HG03039 (cell line): ENCODE data around the gene CEP350.
"Not testable (repeated sequence)": the region's sequence is repeated elsewhere in the genome, so short reads cannot be mapped to it uniquely, and the experiment has no call there.

Source experiments
- ATAC-seq: cut with Tn5 transposase; IDR thresholded peaks from one replicate; pipeline ENCODE4 v1.9.1; 2021; ENCODE audit warnings: mild to moderate bottlenecking, moderate library complexity; ENCODE audit not compliant: unreplicated experiment

CEP350 gene

DNA sequence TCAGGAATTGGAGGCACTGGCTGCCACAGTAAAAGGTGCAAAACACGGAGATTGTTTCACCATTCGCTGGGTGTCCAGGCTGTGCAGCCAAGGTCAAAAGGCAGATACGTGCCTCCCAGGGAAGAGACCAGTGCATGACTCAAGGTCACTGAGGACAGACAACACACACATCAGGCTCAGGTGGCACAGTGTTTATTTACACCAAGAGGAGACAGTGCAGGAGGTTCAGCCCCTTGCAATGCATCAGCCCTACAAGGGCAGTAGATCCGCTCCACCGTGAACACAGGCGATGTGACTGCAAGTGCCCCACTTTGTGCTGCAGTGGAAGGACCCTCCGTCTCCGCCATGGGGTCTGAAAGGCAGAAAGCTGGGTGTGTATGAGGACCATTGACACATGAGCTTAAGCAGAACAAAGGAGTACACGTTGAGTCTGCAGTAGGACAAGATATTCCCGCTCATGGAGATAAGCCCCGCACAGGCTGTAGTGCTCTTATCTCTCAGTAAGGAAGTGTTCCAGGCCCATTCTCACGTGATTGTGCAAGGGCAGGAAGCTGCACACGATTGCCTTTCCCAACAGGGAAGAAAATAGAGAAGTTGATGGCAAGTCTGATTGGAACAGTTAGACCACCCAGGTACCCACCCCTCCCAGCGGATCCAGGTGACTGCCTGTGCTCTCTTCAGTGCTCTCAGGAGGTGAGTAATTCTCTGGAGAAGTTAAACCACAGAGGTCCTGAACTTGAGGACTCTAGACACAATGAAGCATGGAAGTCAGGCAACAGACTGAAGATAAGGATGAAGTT is 162.6 kb downstream of the CEP350 start:
- no peak for ATAC-seq

DNA sequence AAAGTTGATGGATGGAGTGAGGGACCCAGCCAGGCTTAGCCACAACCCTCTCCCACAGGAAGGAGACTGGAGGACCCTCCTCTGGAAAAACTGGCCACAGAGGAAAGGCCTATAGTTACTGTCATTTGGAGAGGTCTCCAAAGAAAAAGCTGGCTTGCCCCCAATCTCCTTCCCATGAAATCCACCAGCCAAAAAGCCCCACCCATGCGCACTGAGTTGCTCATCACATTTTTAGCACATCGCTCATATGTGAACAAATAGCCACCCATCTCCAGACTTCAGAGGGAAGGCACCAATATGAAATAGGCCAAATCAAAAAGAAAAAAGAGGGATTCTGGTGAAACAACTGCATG is 163.1 kb downstream of the CEP350 start:
- no peak for ATAC-seq

GRCh38 chr1:180119837-180120236 is 165.2 kb downstream of the CEP350 start:
- no peak for ATAC-seq

DNA sequence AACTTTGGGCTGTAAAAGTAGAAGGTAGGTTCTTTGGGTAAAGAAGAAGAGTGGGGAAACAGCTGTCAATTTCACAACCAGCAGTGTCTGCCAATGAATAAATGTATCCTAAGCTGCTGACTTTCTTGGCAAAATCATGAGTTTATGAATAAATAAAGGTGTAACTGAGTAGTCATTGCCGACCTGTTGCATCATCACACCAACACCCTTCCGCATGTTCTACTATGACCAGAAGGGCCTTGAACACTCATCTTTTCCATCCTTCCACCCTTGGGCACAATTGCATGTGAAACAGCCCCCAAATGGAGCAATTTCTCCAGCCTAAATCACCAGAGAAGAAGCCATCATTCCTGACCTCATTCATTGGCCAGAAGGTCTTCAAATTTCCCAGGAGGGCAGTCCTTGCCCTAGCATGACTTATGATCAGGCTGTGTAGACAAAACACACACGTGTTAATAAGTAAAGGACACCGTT is 168.9 kb downstream of the CEP350 start:
- ATAC-seq: no peak

DNA sequence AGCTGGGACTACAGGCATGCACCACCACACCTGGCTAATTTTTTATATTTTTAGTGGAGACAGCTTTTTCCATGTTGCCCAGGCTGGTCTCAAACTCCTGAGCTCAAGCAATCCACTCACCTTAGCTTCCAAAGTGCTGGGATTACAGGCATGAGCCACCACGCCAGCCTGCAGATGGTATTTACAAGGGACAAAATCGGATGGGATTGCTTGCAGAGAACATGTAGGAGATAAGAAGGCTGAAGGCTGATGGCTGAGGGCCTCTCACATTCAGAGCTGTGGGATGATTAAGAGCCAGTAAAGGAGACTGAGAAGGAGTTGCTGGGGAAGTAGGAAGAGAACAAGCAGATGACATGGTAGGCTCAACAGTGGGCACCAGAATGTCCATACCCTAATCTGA is 176.0 kb downstream of the CEP350 start:
- no peak for ATAC-seq

GRCh38 chr1:180131510-180131909 is 176.9 kb downstream of the CEP350 start:
- no peak for ATAC-seq

DNA sequence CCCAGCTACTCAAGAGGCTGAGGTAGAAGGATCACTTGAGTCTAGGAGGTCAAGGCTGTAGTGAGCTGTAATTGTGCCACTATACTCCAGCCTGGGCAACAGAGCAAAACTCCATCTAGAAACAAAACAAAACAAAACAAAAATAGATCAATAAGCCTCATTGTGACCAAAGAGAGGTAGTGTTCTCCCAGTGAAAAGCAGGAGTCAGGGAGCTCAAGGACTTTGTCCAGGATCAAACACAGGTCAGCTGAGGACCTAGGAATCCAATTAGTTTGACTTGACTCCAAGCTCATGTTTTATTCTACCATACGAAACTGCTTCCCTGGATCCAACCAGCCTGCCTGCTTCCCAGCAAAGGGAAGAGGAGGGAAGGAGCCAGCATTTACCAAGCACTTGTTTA is 178.6 kb downstream of the CEP350 start:
- no peak for ATAC-seq

DNA sequence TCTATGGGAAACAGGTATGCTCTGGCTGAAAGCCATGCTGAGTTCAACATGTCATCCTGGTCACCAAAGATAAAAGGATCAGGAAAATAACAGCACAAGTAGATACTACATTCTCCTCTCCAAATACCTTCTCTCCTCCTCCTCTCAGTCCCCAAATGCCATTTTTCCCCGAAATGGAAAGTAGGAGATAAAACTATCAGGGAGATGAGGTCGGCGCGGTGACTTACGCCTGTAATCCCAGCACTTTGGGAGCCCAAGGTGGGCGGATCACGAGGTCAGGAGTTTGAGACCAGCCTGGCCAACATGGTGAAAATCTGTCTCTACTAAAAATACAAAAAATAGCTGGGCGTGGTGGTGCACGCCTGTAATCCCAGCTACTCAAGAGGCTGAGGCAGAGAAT is 179.1 kb downstream of the CEP350 start:
- ATAC-seq: not testable (repeated sequence)

DNA sequence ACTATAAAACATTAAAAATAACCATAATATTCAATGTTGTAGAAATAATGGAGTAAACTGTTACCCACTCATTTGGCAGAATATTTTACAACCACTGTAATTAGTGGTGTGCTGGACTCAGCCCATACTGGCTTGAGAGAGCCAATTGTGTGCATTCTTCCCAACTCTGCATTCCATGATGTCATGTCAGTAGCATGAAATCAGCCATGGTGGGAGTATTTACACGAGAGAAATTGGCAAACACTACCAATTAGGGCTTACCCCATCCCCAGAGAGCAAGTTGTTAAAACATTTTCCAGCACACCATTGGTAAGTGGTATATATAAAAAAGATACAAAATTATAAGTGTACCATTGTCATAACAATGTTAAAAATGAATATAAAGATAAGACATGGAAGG is 180.9 kb downstream of the CEP350 start:
- no peak for ATAC-seq

DNA sequence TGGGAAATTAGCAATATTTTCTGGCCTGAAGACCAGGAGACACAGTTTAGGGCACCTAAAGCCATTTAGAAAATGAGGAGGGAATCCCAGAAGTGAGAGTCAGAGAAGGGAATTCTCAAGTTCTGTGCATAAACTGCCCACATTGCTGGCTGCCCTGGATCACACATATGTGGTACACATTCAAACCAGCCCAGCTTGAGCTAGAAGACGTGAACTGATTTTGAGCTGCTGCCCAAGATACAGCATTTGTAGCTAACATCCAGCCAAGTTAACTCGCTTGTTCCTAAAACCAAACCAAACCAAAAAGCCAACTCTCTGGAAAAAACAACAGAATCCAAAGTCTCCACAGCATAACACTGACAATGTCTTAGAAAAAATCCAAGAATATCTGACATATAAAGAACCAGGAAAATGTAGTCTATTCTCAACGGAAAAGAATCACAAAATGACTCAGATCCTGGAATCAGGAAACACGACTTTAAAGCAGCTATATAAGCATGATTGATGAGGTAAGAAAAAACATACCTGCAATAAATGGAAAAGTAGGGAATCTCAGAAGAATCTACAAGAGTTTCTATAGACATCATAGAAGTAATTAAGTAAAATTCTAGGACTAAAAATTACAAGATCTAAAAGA is 181.8 kb downstream of the CEP350 start:
- no peak for ATAC-seq

- no peak for ATAC-seq
These were observed 182.4 kb downstream of the CEP350 start for GRCh38 chr1:180136968-180137356.

DNA sequence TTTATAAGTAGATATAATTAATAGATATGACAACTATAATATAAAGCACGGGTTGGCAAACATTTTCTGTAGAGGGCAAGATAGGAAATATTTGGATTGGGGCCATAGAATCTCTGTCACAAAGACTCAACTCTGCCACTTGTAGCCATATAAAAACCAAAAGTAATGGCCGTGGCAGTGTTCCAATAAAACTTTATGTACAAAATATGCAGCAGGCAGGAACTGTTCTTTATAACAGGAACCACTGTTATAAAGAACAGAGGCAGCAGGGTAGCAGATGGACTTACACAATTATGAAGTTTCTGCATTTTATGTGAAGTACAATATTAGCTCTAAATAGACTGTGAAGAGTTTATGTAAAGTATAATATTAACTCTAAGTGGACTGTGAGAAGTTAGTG is 183.2 kb downstream of the CEP350 start:
- no peak for ATAC-seq

- ATAC-seq: no peak
These were observed 186.8 kb downstream of the CEP350 start for GRCh38 chr1:180141381-180141934.

DNA sequence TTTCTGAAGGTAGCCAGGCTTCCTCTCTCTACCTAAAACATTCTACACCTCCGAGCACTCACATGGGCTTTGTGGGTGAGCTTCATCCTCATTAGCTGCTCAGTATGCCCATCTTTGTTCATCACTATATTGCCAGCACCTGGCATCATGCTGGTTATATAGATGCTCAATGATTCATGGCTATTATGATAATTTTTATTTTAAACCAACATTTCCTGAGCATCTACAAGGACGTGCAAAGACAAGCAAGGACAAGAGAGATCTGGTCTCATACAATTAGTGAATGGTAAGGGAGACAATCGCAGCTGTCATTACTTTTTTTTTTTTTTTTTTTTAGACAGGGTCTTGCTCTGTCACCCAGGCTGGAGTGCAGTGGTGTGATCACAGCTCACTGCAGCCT is 188.7 kb downstream of the CEP350 start:
- no peak for ATAC-seq

GRCh38 chr1:180144659-180145357 is 190.2 kb downstream of the CEP350 start:
- no peak for ATAC-seq

DNA sequence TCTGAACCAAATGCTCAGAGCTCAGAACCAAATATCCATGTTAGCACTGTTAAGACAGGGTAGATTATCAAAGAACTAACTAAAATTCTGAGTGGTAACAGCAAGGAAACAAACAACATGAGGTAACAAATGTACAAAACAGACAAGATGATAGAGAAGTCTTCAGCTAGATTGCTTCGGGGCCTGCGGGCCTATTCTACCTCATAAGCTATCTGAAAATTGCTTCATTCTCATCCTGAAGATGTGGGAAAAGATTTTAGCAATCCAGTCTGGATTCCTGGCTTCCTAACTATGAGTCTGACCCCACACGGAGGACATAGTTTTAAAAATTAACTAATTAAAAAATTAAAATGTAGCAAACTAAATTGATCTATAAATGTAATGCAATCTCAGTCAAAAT is 190.8 kb downstream of the CEP350 start:
- ATAC-seq: no peak

- ATAC-seq: no peak
These were observed 196.4 kb downstream of the CEP350 start for GRCh38 chr1:180150982-180151381.

DNA sequence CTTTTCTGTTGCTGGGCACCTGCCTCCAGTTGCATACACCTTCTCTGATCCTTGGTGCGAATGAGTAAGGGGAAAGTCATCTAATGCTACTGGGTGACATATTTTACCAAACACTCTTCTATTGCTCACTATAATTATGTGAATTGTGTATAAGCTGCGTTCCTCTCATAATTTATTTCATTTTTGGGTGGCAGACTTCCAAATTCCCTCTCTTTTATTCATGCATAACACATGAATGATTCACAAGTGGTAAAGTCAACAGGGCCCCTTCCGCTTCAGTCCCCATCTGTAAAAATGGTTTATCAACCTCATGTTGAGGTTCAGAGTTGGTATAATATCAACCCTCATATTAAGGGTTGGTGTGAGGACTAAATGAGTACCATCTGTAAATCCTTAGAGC is 196.9 kb downstream of the CEP350 start:
- no peak for ATAC-seq

GRCh38 chr1:180152588-180152987 is 198.0 kb downstream of the CEP350 start:
- no peak for ATAC-seq

DNA sequence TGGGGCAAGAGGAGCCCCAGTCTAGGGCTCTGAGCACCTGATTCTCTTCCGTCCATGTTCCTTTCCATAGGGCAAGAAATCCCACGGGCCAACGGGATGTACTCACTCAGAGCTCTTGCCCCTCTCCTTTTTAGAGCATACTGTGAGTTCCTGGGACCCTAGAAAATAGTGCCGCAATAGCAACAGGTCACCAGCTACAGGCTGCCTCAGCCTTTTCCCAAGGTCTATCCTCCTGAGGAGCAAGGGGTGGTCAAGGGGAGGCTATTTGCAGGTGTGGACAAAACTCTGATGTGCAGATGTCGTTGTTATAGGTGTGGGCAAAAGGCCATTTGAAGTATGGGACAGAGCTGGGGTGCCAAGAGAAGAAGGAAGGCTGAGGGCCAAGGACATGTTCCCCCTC is 198.4 kb downstream of the CEP350 start:
- ATAC-seq: no peak

DNA sequence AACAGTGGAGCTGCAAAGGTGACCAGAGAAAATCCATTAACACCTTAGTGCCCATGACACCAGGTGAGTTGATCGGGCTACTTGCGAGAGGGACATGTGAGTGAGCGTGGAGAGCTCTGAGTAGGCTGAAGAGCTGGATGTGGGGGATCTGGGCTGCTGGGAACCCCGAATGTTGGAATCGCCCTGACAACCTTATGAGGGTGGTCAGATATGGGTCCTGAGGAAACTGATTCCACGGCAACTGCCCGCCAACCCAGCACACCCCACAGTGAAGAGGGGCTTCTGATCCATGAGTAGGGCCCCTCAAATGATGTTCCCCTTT is 199.4 kb downstream of the CEP350 start:
- ATAC-seq: no peak
